Fibroblast of skin of abdomen (primary cell): ENCODE measurements around the gene SLC51B. TPM values are rescaled to one million over a fixed set of nuclear protein-coding genes. Genes with fewer than 3 reads are reported as not detected.
A peak's percentile ranks its signal among the peaks of the same experiment; 100 is the strongest.
"Not testable (repeated sequence)": the region's sequence is repeated elsewhere in the genome, so short reads cannot be mapped to it uniquely, and the experiment has no call there.

Experiments
- DNase-seq: peaks from one replicate; pipeline ENCODE4 v3.0.0-alpha.2; 2013
- polyA plus RNA-seq, 2 experiments: library from polyadenylated mRNA; unstranded; fragments of 120-200 nt; gene quantifications; one replicate each; pipeline ENCODE4 v1.2.1, GENCODE V29; 2013; ENCODE audit not compliant: insufficient read length in 2 of 2

SLC51B gene
- polyA plus RNA-seq (2013, experiment 1 of 2; ENCODE audit: insufficient read length) = not detected
- polyA plus RNA-seq (2013, experiment 2 of 2; ENCODE audit: insufficient read length) = not detected

DNA sequence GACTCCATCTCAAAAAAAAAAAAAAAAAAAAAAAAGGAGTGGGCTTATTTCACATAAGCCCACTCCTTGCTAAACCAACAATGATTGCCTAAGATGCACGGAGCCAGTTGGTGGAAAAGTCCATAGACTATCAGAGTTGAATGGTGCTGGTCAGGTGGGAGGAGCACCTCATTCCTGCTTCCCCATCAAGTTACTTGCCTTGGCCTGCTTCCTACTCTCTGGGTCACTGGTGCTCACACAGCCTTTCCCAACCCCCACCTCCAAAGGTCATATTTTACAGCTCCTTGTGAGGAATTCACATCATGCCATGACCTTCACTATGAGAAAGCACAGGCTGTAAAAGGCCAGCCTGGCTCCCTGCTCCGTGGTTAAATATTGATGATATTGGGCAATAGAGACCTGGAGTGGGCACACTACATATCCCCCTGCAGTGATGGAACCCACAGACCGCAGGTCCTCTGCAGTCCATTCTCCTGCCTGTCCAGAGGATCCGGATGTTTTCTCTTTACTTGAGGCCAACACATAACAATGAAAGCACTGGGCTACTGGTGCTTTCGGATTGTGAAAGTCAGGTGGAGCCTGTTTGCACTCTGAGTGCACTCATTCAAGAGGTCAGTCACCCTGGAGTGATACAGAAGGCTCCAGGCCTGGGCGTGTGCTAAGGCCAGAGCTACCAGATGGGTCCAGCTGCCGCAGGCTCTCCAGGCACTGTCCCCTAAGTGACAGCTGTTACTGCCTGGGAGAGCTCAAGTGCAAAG is at the start of gene SLC51B:
Gene SLC51B, plus strand, starts transcription at position 664 of the 758 bp plus-strand sequence. CDS start 4,618 bp downstream, outside the sequence.
- DNase-seq = no peak

DNA sequence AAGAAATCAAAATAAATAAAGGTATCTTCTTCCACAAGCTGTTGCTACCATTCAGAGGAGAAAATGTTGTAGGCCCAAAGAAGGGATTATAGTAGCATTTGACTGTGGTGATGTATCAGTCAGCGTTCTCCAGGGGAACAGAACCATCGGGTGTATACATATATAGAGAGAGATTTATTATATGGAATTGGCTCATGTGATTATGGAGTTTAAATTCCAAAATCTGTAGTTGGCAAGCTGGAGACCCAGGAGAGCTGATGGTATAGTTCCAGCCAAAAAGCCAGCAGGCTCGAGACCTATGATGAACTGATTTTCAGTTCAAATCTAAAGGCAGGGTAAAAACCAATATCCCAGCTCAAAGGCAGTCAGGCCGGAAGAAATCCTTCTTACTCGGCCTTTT is 48.1 kb upstream of the SLC51B start:
- DNase-seq = no peak

DNA sequence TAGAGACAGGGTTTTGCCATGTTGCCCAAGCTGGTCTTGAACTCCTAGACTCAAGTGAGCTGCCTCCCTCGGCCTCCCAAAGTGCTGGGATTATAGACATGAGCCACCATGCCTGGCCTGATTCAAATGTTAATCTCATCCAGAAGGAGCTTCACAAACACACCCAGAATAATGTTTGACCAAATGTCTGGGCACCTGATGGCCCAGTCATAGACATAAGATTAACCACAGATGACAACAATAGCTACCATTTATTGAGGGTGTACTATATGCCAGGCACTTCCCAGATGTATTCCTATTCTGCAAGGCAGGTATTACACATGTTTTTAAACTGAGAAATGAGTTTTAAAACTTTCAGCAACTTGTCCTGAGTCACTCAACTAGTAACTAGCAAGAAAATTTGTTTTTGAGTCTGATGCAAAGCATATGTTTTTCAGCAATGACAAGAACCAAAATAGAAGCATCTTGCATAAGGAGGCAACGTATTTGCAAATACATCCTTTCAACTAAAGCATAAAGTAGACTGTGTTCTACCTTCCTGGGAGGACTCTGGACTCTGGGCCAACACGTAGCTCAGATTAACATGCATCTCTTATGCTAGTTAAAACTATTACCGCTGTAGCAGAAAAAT is 47.3 kb upstream of the SLC51B start:
- DNase-seq = no peak

DNA sequence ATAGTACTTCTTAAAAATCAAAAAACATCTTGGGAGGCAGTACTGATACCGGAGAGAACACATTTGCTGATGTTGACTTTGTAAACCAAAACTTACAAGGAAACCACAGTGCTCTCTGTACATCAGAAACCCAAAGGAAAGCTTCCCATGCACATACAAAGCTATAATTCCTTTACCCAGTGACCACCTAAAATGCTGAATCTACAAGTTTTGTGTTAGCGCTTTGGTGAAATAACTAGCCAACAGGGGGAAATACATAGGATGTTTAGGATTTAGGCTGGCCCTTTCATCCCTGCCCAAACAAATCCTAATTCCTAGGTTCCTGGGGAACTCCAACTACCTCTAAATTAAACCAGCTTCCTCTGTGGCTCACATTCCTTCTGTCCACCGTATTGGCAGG is 40.2 kb upstream of the SLC51B start:
- DNase-seq = no peak

DNA sequence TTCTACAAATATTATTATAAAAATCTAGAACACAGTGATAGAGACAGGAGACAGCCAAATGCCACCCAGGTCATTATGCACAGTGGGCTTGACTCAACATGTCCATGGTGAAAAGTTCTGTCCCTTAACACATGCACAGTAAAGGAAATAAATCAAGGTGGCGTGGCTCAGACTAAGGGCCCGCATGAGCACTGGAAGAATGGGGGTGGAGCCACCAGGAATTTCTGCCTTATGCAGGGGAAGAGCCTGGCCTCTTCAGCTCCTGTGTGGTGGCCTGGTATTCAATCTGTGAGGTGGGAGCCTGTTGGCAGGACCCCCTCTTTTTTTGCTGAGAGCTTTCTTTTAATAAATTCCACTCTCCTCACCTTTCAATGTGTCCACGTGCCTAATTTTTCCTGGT is 38.3 kb upstream of the SLC51B start:
- no peak for DNase-seq

DNA sequence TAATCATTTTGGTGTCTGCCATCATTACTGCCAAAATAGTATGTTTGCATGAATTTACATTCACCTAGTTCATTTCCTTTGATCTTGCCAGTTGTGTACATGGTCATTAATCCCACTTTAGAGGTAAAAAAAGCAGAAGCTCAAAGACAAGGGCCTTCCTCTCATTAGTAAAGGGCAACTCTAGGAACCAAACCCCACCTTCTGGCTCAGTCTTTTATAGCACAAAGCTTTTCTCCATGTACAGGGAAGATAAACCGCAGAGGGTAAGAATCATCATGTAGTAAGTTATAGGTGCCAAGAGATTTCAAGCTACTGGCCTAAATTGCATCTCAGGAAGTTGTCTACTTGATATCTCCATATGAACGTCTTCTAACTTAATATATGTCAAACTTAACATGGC is 36.2 kb upstream of the SLC51B start:
- peak; percentile 18 for DNase-seq

DNA sequence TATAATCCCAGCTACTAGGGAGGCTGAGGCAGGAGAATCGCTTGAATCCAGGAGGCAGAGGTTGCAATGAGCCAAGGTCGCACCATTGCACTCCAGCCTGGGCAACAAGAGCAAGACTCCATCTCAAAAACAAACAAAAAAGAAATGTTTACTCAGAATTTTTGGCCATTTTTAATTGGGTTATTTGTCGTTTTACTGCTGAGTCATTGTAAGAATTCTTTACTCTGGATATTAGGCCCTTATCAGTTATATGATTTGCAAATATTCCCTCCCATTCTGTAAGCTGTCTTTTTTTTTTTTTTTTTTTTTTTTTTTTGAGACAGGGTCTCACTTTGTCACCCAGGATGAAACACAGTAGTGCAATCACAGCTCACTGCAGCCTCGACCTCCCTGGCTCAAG is 34.0 kb upstream of the SLC51B start:
- not testable (repeated sequence) for DNase-seq

DNA sequence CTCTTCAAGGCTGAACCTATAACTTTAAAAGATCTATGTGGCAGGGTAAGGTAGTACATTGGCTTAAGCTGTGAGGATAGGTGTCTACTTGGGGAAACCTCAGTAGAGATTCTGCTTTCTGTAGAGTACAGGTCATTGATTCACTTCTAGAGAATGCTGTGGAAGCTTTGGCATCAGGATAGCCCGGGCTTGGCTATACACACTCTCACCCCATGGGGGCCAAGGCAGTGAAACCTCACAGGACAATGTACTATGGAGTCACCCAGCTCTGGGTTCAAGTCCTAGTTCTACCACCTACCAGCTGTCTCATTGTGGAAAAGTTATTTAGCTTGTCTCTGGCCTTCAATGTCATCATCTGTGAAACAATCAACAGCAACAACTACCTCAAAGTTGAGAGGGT is 24.8 kb upstream of the SLC51B start:
- DNase-seq = no peak

DNA sequence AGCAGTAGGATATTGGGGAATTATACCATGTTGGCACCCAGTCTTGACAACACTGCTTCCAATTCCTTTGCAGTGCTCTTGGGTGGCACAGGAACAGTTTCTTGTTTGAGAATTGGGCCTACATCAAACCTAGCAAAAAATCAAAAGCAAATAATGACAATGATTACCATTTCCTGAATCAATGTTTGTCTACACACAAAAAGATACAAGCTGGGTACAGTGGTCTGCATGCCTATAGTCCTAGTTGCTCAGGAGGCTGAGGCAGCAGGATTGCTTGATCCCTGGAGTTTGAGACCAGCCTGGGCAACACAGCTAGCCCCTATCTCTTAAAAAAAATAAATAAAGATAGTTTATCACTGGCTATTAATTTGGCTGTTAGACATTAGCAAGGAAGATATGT is 23.7 kb upstream of the SLC51B start:
- no peak for DNase-seq

DNA sequence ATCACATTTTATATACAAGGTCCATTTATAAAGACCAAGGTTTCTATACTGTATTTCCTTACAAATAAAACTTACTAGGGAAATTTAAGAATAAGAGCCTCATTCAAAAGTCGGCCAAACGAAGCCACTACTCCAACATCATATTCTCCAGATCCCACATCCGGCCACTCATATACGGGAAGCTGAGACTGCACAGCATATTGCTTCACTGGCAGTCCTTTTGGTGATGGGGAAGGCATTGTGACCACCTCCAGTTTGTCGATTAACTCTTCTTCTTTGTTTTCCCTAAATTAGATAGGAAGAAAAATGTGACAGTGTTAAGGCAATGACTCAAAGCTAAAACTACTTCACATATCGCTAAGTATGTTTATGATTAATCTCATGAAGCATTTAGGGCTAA is 18.4 kb upstream of the SLC51B start:
- DNase-seq = no peak

DNA sequence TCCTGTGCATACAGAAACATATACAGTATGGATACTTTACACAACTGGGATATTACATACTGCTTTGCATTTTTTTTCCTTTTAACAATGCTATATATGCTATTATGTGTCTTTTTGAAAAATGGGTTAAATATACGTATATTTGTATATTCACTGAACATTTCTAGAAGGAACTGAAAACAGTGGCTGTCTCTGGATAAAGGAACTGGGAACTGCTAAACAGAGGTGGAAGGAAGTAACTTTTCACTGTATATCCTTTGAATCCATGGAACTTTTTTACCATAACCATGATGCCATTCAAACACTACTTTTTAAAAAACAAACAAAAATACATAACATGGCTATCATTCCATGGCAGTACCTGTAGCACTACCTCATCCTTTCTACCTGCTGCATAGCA is 17.6 kb upstream of the SLC51B start:
- no peak for DNase-seq

DNA sequence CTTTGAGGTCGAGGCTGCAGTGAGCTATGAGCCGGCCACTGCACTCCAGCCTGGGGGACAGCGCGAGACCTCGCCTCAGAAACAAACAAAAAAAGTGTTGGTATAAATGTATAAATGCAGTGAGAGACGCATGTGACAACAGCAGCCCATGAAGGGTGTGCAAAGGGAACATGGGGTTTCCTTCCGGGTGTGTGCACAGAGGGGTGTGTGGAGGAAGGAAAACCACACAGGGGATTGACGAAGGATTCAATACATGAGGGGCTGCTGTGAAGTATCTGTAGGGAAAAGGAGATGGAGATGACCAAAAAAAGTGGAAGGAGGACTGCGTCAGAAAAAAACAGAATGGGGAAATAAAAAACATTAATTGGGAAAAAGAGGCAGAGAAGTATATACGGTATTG is 16.8 kb upstream of the SLC51B start:
- no peak for DNase-seq

DNA sequence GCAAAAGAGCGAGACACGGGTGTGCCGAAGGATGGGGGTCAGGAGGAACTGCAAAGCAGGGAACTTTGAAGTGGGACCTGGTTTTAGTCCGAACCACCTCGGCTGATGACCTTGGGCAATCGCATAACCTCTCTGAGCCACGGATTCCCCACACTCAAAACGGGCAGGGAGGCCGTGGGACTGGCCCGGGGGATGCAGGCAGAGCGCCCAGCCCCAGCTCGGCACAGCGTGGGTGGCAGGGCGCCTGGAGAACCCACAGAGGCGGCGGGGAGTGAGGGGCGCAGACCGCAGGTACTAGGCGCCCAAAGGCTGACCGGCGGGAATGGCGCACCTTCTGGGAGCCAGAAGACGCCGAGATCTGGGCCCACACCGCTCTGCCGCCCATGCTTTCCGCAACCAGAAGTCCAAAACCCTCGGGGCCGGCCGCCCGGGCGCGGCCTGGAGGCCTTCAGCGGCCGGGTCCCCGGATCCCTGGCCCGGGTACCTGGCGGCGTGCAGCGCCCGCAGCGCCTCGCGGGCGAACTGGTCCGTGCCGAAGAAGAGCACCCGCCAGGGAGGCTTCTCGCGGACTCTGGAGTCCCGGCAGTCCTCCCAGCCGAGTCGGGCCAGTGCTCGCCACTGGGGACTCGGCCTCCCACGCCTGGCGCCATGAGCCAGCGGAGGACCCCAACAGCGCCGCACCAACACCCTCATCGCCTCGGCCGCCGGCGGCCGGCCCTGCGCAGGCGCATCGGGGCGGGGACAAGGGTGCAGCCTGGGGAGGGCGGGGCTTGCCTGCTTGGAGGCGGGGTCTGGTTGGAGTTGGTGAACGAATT is 16.1 kb upstream of the SLC51B start, which contains the start of gene MTFMT:
Gene MTFMT, minus strand, starts transcription at position 719 of the 815 bp plus-strand sequence. Its CDS starts 26 bp downstream, at position 693.
- peak; percentile 80 for DNase-seq

DNA sequence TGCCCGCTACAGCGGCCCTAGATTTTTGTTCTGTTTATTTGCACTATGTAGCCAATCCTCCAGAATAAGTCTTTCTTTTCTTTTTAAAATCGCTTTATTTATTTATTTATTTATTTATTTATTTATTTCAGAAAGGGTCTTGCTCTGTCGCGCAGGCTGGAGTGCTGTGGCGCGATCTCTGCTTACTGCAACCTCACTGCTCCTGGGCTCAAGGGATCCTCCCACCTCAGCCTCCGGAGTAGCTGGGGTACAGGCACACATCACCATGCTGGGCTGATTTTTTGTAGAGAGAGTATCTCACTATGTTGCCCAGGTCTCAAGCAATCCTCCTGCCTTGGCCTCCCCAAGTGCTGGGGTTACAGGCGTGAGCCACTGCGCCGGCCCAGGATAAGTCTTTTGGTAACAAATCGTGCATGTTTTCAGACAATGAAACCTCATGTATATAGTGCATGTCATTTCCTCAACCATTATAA is 15.4 kb upstream of the SLC51B start:
- DNase-seq = no peak

DNA sequence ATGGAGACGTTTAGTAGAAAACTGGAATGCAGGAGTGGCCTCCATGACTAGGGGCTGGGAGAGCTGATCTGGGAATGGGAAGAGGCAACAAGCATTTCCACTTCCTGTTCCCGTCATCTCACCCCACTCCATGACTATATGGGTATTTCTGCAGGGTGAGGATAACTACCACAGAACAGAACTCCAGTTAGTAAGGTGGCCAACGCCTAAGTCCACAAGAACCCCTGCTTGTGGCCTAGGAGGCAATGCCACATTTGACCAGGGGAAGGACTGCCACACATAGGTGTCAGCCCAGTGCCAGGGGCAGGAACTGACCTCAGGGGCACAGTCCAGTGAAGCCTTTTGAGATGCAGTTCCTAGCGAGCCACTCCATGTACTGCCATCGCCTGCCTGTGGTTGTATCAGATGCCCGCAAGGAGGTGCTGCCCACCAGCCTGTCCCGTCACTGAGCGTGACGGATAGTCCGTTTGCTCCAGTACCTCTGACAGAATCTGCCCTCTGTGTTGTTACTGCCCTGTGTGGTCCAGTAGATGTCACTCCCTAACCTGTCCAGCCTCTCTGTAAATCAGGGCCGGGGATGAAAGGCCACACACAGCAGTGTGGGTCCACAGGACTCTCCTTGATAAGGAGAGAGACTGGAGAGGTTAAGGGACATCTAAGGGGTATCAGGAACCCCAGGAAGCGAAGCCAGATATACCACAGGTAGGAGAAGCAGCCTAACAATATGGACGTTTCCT is 12.2 kb upstream of the SLC51B start:
- peak; percentile 49 for DNase-seq

DNA sequence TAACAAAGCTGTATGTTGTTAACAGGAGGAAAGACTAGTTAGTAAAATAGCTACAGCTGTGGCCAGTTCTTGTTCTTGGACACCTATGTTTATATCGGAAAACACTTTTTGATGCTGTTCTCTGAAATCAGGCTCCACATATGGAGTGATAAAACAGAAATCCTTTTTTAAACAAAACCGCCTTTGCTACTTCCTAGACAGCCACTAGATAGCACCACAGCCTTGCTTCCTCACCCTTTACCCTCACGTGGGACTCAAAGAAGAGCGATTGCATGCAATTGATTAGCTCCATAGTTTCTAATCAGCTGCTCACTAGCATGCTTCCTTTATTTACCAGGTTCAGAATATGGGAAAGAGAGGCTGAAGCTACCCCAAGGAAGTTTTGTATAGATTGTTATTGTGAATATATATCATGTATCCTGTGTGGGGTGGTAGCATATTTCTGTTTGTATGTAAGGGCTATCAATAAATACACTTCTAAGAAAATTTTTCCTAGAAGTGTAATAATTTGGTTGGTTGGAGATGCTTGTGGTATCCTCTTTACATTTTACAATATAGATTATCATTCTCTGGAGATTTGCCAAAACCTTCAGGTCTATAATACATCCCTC is 11.4 kb upstream of the SLC51B start:
- DNase-seq = peak; percentile 48

DNA sequence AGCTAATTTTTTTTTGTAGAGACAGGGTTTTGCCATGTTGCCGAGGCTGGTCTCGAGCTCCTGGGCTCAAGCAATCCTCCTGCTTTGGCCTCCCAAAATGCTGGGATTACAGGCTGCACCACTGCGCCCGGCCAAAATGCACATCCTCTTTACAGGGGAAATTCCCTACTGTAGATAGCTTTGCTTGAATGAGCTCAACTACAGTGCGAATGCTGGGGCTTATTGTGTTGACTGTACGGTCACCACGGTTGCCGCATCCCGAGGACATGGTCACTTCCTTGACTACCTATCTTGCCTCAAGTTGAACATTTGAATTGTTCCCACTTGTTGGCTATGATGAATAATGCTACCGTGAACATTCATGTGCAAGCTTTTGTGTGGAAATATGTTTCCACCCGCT is 10.5 kb upstream of the SLC51B start:
- DNase-seq = no peak

DNA sequence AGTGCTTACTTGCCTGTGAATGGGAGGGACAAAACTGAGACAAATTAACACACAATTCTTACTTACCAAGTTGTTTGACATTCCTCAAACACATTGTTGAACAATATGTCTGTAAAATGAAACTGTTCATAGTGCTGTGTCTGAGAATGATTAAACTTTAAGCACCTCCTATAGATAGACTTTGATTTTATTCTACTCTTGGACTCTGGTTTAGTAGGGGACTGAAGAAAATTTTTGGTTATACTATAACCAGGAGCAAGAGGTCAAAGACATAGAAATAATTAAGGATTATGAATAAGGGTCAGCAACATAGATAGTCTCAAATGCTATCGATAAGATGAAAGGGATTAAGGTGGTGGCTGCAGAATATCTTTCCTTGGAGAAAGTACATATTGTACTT is 7.9 kb upstream of the SLC51B start:
- DNase-seq = no peak

DNA sequence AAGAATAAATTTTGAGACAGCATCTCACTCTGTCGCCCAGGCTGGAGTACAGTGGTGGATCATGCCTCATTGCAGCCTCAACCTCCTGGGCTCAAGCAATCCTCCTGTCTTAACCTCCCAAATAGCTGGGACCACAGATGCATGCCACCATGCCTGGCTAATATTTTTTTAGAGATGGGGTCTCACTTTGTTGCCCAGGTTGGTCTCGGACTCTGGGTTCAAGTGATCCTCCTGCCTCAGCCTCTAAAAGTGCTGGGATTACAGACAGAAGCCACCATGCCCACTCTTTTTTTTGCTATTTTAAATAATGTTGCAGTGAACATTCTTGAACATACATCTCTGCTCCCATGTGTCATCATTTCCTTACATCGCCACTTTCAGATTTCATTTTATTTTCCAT is 6.8 kb upstream of the SLC51B start:
- no peak for DNase-seq

DNA sequence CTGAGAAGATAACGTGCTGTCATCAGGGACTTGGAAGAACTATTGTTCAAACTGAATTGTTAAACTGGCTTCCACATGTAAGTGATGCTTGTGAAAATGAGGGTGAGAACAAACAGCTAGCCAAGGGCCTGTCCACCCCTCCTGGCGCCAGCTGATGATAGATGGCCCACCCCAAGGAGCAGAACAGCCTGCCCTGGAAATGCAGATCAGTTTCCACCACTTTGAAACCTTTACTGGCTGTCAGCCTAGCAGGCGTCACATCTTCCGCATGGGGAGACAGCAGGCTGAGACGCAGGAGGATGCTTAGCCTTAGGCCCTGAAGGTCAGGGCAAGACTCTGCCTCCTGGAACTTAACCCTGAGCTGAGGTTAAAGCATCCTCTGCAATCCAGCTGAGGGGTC is 6.4 kb upstream of the SLC51B start:
- no peak for DNase-seq

DNA sequence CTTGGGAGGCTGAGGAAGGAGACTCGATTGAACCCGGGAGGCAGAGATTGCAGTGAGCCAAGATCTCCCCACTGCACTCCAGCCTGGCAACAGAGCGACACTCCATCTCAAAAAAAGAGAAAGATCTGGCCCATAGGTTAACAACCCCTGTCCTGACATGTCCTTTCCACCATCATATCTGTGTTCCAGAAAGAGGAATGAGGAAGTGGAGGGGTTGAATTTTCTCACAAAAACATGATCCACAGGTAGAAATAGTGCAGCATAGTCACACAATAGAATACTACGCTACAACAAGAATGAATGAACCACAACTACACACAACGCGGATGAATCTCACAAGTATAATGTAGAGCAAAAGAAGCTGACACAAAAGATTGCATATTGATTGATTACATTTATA is 4.7 kb upstream of the SLC51B start:
- no peak for DNase-seq

DNA sequence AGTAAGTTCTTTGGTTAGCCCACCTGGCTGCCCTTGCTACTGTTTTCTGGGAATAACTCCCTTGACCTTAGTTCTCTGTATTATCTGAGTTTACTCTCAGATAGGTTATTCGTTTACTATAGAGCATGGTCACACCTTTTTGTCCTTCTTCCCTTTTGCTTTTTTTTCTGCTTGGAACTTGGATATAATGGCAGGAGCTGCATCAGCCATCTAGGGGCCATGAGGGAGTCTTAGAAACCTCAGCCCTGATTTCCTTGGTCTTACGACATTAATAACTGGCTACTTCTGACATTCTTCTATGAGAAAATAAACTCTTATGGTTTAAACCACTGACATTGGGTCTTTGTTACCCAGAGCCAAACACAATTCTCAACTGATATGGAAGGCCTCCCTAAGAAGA is 3.4 kb upstream of the SLC51B start:
- no peak for DNase-seq
